GM12878 (cell line): ENCODE results near the gene COL24A1. TPM values are rescaled to one million over a fixed set of nuclear protein-coding genes. Genes with fewer than 3 reads are reported as not detected.

Experiments
- MYC ChIP-seq: IDR thresholded peaks from 2 replicates; pipeline ENCODE4 v1.6.1; 2011; ENCODE audit warnings: mild to moderate bottlenecking, low read length, moderate library complexity, inconsistent platforms; ENCODE audit not compliant: insufficient read depth, insufficient replicate concordance, insufficient read length, severe bottlenecking
- NFXL1 ChIP-seq: fragments of 450-650 bp; IDR thresholded peaks from 2 replicates; pipeline ENCODE4 v1.6.1; 2017; ENCODE audit warnings: antibody characterized with exemption, mild to moderate bottlenecking, borderline replicate concordance
- ZNF217 ChIP-seq: fragments of 450-650 bp; IDR thresholded peaks from 2 replicates; pipeline ENCODE4 v1.6.1; 2017; ENCODE audit warnings: antibody characterized with exemption, mild to moderate bottlenecking
- polyA plus RNA-seq, 11 experiments: library from polyadenylated mRNA; depleted of rRNA in 4 of 11; unstranded in 6 of 11; stranded (reverse) in 5 of 11; fragments of >200 nt; fragmentation: Nextera tagmentation in 4 of 11; fragmentation: Illumina TruSeq in 1 of 11; extraction: Ambion mirVana in 4 of 11; extraction: Trizol in 1 of 11; gene quantifications; 1 replicate in 1 of 11; 2 replicates in 10 of 11; pipeline versions ENCODE4 v1.2.1 to v1.2.3, GENCODE V29; 2011 to 2016; ENCODE audit warnings: inconsistent platforms in 2 of 11, missing spikeins in 2 of 11, low read depth in 1 of 11
- total RNA-seq, 4 experiments: library from RNA; depleted of rRNA in 3 of 4; stranded (reverse); fragments of >200 nt in 3 of 4; fragmentation: Illumina TruSeq in 1 of 4; extraction: Trizol in 1 of 4; gene quantifications; 2 replicates each; pipeline versions ENCODE4 v1.2.1 to v1.2.3, GENCODE V29; 2013 to 2021
- TF ChIP-seq, protein P1 (sequence below): fragments of 450-650 bp; IDR thresholded peaks from 2 replicates; pipeline ENCODE4 v1.6.1; 2018; ENCODE audit warnings: mild to moderate bottlenecking, low read depth, moderate library complexity; ENCODE audit not compliant: partially characterized antibody
- TF ChIP-seq, protein P2 (sequence below): fragments of 450-650 bp; IDR thresholded peaks from 2 replicates; pipeline ENCODE4 v1.6.1; 2017; ENCODE audit warnings: borderline replicate concordance
- TF ChIP-seq, protein P3 (sequence below), 3 experiments: IDR thresholded peaks in 2 of 3; conservative IDR thresholded peaks in 1 of 3; 2 replicates each; pipeline ENCODE4 v1.5.1; 2011; ENCODE audit warnings: low read depth in 3 of 3, low read length in 3 of 3, mild to moderate bottlenecking in 3 of 3, control low read depth in 2 of 3, moderate library complexity in 2 of 3, inconsistent platforms in 1 of 3, mixed read lengths in 1 of 3; ENCODE audit not compliant: control insufficient read depth in 2 of 3, insufficient read depth in 1 of 3; ENCODE audit errors: extremely low read depth in 1 of 3

Gene COL24A1
- total and polyA plus RNA-seq, 10 of the 15 experiments (the other 5 are each of a cell fraction or from before 2014, with no cell fraction given), result 0.19 to 4.1 (median 2.0) TPM

DNA sequence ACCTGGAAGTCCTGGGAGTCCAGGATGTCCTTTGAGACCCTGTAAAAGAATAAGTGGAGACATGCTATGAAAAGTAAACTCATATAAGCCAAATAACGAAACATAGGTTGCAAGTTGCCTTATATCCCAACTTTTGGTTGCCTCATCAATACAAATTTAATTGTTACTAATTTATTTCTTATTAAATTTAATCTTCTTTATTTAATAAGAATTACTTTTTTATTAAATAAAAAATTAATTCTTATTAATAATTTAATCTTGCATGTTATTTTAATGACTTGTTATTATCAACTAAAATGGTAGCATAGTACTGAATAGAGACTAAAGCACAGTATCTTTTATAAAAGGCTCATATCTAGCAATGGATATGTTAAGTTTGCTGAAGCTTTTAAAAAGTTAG, 92.9 kb downstream of the COL24A1 start (continued):
- TF ChIP-seq, protein P1, sequence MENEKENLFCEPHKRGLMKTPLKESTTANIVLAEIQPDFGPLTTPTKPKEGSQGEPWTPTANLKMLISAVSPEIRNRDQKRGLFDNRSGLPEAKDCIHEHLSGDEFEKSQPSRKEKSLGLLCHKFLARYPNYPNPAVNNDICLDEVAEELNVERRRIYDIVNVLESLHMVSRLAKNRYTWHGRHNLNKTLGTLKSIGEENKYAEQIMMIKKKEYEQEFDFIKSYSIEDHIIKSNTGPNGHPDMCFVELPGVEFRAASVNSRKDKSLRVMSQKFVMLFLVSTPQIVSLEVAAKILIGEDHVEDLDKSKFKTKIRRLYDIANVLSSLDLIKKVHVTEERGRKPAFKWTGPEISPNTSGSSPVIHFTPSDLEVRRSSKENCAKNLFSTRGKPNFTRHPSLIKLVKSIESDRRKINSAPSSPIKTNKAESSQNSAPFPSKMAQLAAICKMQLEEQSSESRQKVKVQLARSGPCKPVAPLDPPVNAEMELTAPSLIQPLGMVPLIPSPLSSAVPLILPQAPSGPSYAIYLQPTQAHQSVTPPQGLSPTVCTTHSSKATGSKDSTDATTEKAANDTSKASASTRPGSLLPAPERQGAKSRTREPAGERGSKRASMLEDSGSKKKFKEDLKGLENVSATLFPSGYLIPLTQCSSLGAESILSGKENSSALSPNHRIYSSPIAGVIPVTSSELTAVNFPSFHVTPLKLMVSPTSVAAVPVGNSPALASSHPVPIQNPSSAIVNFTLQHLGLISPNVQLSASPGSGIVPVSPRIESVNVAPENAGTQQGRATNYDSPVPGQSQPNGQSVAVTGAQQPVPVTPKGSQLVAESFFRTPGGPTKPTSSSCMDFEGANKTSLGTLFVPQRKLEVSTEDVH, result no peak
- no peak for TF ChIP-seq ZNF217
- TF ChIP-seq MYC, result no peak
- no peak for TF ChIP-seq NFXL1
- TF ChIP-seq, protein P2, sequence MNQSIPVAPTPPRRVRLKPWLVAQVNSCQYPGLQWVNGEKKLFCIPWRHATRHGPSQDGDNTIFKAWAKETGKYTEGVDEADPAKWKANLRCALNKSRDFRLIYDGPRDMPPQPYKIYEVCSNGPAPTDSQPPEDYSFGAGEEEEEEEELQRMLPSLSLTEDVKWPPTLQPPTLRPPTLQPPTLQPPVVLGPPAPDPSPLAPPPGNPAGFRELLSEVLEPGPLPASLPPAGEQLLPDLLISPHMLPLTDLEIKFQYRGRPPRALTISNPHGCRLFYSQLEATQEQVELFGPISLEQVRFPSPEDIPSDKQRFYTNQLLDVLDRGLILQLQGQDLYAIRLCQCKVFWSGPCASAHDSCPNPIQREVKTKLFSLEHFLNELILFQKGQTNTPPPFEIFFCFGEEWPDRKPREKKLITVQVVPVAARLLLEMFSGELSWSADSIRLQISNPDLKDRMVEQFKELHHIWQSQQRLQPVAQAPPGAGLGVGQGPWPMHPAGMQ, result no peak
- TF ChIP-seq, protein P3, sequence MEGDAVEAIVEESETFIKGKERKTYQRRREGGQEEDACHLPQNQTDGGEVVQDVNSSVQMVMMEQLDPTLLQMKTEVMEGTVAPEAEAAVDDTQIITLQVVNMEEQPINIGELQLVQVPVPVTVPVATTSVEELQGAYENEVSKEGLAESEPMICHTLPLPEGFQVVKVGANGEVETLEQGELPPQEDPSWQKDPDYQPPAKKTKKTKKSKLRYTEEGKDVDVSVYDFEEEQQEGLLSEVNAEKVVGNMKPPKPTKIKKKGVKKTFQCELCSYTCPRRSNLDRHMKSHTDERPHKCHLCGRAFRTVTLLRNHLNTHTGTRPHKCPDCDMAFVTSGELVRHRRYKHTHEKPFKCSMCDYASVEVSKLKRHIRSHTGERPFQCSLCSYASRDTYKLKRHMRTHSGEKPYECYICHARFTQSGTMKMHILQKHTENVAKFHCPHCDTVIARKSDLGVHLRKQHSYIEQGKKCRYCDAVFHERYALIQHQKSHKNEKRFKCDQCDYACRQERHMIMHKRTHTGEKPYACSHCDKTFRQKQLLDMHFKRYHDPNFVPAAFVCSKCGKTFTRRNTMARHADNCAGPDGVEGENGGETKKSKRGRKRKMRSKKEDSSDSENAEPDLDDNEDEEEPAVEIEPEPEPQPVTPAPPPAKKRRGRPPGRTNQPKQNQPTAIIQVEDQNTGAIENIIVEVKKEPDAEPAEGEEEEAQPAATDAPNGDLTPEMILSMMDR (IDR thresholded peaks at IDR 0.05 in 2 of 3, conservative IDR thresholded peaks at IDR 0.05 in 1 of 3; ENCODE audit: control insufficient read depth in 2 of 3, extremely low read depth in 1 of 3, insufficient read depth in 1 of 3, low read depth in 3 of 3, low read length in 3 of 3), result no peak
